GM23338 (cell line): ENCODE data around the gene SLC13A5. TPM values are rescaled to one million over a fixed set of nuclear protein-coding genes. Genes with fewer than 3 reads are reported as not detected.

ENCODE experiments used
- ATAC-seq: fragments of 200-7000 bp; cut with Tn5 transposase; 3 replicates; pipeline ENCODE4 v1.9.1; 2020
- DNase-seq: peaks from one replicate; pipeline ENCODE4 v3.0.0-alpha.2; 2015; ENCODE audit warnings: low spot score
- H2AFZ ChIP-seq: fragments of 200-600 bp; sonication (generic); 2 replicates; pipeline ENCODE4 v1.8.0; 2016; ENCODE audit warnings: antibody characterized with exemption, mild to moderate bottlenecking, moderate library complexity
- H3F3A ChIP-seq: fragments of 200-600 bp; sonication (generic); replicated peaks from 2 replicates; pipeline ENCODE4 v1.8.0; 2017; ENCODE audit warnings: antibody characterized with exemption, mixed run types, low read depth
- H3K27ac ChIP-seq: fragments of 200-600 bp; sonication (generic); 2 replicates; pipeline ENCODE4 v1.6.1; 2016; ENCODE audit warnings: low read depth
- H3K27me3 ChIP-seq: fragments of 200-600 bp; sonication (generic); 2 replicates; pipeline ENCODE4 v1.8.0; 2016; ENCODE audit warnings: mild to moderate bottlenecking, mixed run types, moderate library complexity; ENCODE audit not compliant: insufficient read depth
- H3K36me3 ChIP-seq: fragments of 200-600 bp; sonication (generic); 2 replicates; pipeline ENCODE4 v1.8.0; 2016; ENCODE audit warnings: mild to moderate bottlenecking; ENCODE audit not compliant: insufficient read depth
- H3K4me1 ChIP-seq: fragments of 200-600 bp; sonication (generic); 2 replicates; pipeline ENCODE4 v1.8.0; 2016; ENCODE audit warnings: mild to moderate bottlenecking, moderate library complexity; ENCODE audit not compliant: insufficient read depth
- H3K4me2 ChIP-seq: fragments of 200-600 bp; sonication (generic); 2 replicates; pipeline ENCODE4 v1.7.1; 2017; ENCODE audit warnings: mixed run types
- H3K4me3 ChIP-seq: fragments of 200-600 bp; sonication (generic); 2 replicates; pipeline ENCODE4 v1.6.1; 2016; ENCODE audit warnings: mixed run types
- H3K79me2 ChIP-seq: fragments of 200-600 bp; sonication (generic); replicated peaks from 2 replicates; pipeline ENCODE4 v1.8.0; 2017; ENCODE audit warnings: mild to moderate bottlenecking; ENCODE audit not compliant: insufficient read depth
- H3K9me2 ChIP-seq: fragments of 200-600 bp; sonication (generic); 2 replicates; pipeline ENCODE4 v1.8.0; 2017; ENCODE audit not compliant: insufficient read depth
- H4K20me1 ChIP-seq: fragments of 200-600 bp; sonication (generic); replicated peaks from 2 replicates; pipeline ENCODE4 v1.8.0; 2017; ENCODE audit warnings: mild to moderate bottlenecking; ENCODE audit not compliant: insufficient read depth
- H3K27ac Mint-ChIP-seq: 2 replicates; pipeline ENCODE4 v1.8.0; 2020; ENCODE audit warnings: inconsistent platforms, mild to moderate bottlenecking, moderate library complexity, mixed read lengths
- H3K27me3 Mint-ChIP-seq: 3 replicates; pipeline ENCODE4 v1.8.0; 2022; ENCODE audit warnings: low read depth, mild to moderate bottlenecking, moderate library complexity, mixed read lengths, inconsistent platforms; ENCODE audit not compliant: insufficient read depth, poor library complexity
- H3K36me3 Mint-ChIP-seq: 3 replicates; pipeline ENCODE4 v1.8.0; 2021; ENCODE audit warnings: low read depth, mild to moderate bottlenecking, inconsistent platforms, moderate library complexity, mixed read lengths
- H3K4me1 Mint-ChIP-seq: 3 replicates; pipeline ENCODE4 v1.8.0; 2020; ENCODE audit warnings: mild to moderate bottlenecking, inconsistent platforms, mixed read lengths
- H3K4me3 Mint-ChIP-seq: 3 replicates; pipeline ENCODE4 v1.8.0; 2021; ENCODE audit warnings: moderate library complexity, mild to moderate bottlenecking, inconsistent platforms, mixed read lengths
- H3K9me3 Mint-ChIP-seq: 3 replicates; pipeline ENCODE4 v1.8.0; 2020; ENCODE audit warnings: moderate library complexity, mild to moderate bottlenecking, inconsistent platforms, mixed read lengths
- CREB1 ChIP-seq: fragments of 250-450 bp; sonication (Bioruptor Pico); IDR thresholded peaks from 2 replicates; pipeline ENCODE4 v1.5.0; 2020; ENCODE audit warnings: low read depth, mild to moderate bottlenecking, moderate library complexity
- CTCF ChIP-seq, 2 experiments: fragments of 200-600 bp in 1 of 2; sonication (generic) in 1 of 2; conservative IDR thresholded peaks; 2 replicates each; pipeline versions ENCODE4 v1.5.1 to v1.6.1; 2016 to 2017; ENCODE audit warnings: antibody characterized with exemption in 2 of 2, low read depth in 2 of 2, mild to moderate bottlenecking in 2 of 2, moderate library complexity in 1 of 2
- EZH2 ChIP-seq: fragments of 200-600 bp; sonication (generic); IDR thresholded peaks from one replicate; pipeline ENCODE4 v1.8.0; 2017; ENCODE audit warnings: antibody characterized with exemption, mild to moderate bottlenecking, low read depth; ENCODE audit not compliant: unreplicated experiment
- EZH2phosphoT487 ChIP-seq: fragments of 200-600 bp; sonication (generic); IDR thresholded peaks from one replicate; pipeline ENCODE4 v1.8.1; 2018; ENCODE audit warnings: antibody characterized with exemption; ENCODE audit not compliant: unreplicated experiment
- JUNB ChIP-seq: IDR thresholded peaks from one replicate; pipeline ENCODE4 v1.6.1; 2016; ENCODE audit warnings: antibody characterized with exemption; ENCODE audit not compliant: unreplicated experiment
- NANOG ChIP-seq: IDR thresholded peaks from 2 replicates; pipeline ENCODE4 v1.6.1; 2016; ENCODE audit warnings: antibody characterized with exemption, borderline replicate concordance
- POLR2AphosphoS5 ChIP-seq: IDR thresholded peaks from 2 replicates; pipeline ENCODE4 v1.6.1; 2016; ENCODE audit warnings: antibody characterized with exemption, low read depth
- STAT1 ChIP-seq: IDR thresholded peaks from one replicate; pipeline ENCODE4 v1.6.1; 2016; ENCODE audit warnings: antibody characterized with exemption; ENCODE audit not compliant: unreplicated experiment
- ZNF114 ChIP-seq: fragments of 250-450 bp; sonication (Bioruptor Pico); IDR thresholded peaks from 2 replicates; pipeline ENCODE4 v1.5.0; 2020; ENCODE audit warnings: mild to moderate bottlenecking, moderate library complexity
- ZNF331 ChIP-seq: fragments of 250-450 bp; sonication (Bioruptor Pico); IDR thresholded peaks from 2 replicates; pipeline ENCODE4 v1.5.0; 2020; ENCODE audit warnings: low read depth, mild to moderate bottlenecking, moderate library complexity
- ZNF462 ChIP-seq: fragments of 250-450 bp; sonication (Bioruptor Pico); IDR thresholded peaks from 2 replicates; pipeline ENCODE4 v1.5.0; 2020; ENCODE audit warnings: mild to moderate bottlenecking, moderate library complexity
- polyA plus RNA-seq: library from polyadenylated mRNA; unstranded; fragments of >200 nt; fragmentation: Nextera tagmentation; extraction: Ambion mirVana; gene quantifications from 2 replicates; pipeline ENCODE4 v1.2.1, GENCODE V29; 2016
- total RNA-seq: library from RNA; depleted of rRNA; stranded (reverse); fragments of >200 nt; shearing (Covaris generic); gene quantifications from 2 replicates; pipeline ENCODE4 v1.2.3, GENCODE V29; 2014

Gene SLC13A5
- total and polyA plus RNA-seq, 2 experiments from 2014 or later: 1.2 to 2.3 TPM

GRCh38 chr17:6671431-6671830 lies 41.7 kb downstream of the SLC13A5 start (continued):
- no peak for TF ChIP-seq ZNF462

DNA sequence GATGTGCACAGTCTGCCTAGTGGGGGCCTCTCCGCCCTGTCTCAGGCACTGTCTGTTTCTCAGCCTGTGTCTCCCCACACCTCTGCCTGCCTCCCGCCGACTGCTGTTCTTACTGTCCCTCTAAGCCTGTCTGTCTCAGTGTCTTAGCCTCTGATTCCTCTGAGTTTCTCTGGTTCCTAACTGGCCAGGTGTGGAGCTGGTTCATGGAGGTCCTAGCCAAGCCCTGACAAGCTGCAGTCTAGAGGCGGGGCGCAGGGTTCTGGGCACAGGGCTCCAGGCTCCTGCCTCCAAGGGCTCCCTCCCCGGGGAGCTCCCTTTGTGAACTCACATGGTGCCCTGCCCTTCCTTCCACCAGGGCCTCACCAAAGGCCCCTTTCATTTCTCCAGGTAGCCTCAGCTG lies 42.2 kb downstream of the SLC13A5 start:
- Histone ChIP-seq H3K79me2 (no peaks in the 10 kb centered on the region), H3F3A (no peaks in the 10 kb centered on the region), H2AFZ (no peak overlapping the region), H3K4me2 (no peak overlapping the region), H3K27ac (no peak overlapping the region), H3K36me3 (no peaks in the 10 kb centered on the region), H4K20me1 (no peaks in the 10 kb centered on the region), H3K4me1 (no peaks in the 10 kb centered on the region; the same call in 1 of the 2 replicates), H3K27me3 (no peaks in the 10 kb centered on the region), H3K9me2 (no peaks in the 10 kb centered on the region), H3K4me3 (no peak overlapping the region)
- Mint-ChIP-seq H3K9me3 (no peaks in the 10 kb centered on the region), H3K4me3 (no peak overlapping the region), H3K27me3 (peaks cover 6% of the 10 kb centered on the region), H3K36me3 (no peaks in the 10 kb centered on the region), H3K27ac (no peak overlapping the region), H3K4me1 (peaks cover 8% of the 10 kb centered on the region; the same call in 2 of the 3 replicates)
- ATAC-seq (no peak), DNase-seq (no peak)
- no peak for TF ChIP-seq EZH2
- TF ChIP-seq POLR2AphosphoS5: no peak
- no peak for TF ChIP-seq EZH2phosphoT487
- TF ChIP-seq ZNF114: no peak
- TF ChIP-seq NANOG: no peak
- TF ChIP-seq CTCF (conservative IDR thresholded peaks at IDR 0.05; ENCODE audit: low read depth in 2 of 2): no peak
- no peak for TF ChIP-seq CREB1 (CRISPR knock-in tag)
- TF ChIP-seq ZNF331 (CRISPR knock-in tag): no peak
- no peak for TF ChIP-seq STAT1
- no peak for TF ChIP-seq JUNB
